KMS-11 (cell line): ENCODE measurements around the gene PLTP.

Experiments
- H2AFZ ChIP-seq: fragments of 200-600 bp; sonication (generic); 2 replicates; pipeline ENCODE4 v1.6.1; 2016; ENCODE audit warnings: antibody characterized with exemption, mixed run types, low read depth
- H3K27ac ChIP-seq: fragments of 200-600 bp; sonication (generic); 2 replicates; pipeline ENCODE4 v1.6.1; 2016; ENCODE audit warnings: mild to moderate bottlenecking, mixed run types
- H3K27me3 ChIP-seq: fragments of 200-600 bp; sonication (generic); 2 replicates; pipeline ENCODE4 v1.6.1; 2017; ENCODE audit warnings: mild to moderate bottlenecking, low read depth, mixed run types, moderate library complexity; ENCODE audit not compliant: insufficient read depth
- H3K36me3 ChIP-seq: fragments of 200-600 bp; sonication (generic); 2 replicates; pipeline ENCODE4 v1.6.1; 2017; ENCODE audit warnings: mild to moderate bottlenecking, mixed run types; ENCODE audit not compliant: insufficient read depth
- H3K4me1 ChIP-seq: fragments of 200-600 bp; sonication (generic); 2 replicates; pipeline ENCODE4 v1.6.1; 2016; ENCODE audit warnings: mild to moderate bottlenecking, low read depth, mixed run types; ENCODE audit not compliant: poor library complexity, severe bottlenecking
- H3K4me2 ChIP-seq: fragments of 200-600 bp; sonication (generic); 2 replicates; pipeline ENCODE4 v1.7.0; 2016; ENCODE audit warnings: mild to moderate bottlenecking, mixed run types
- H3K4me3 ChIP-seq: fragments of 200-600 bp; sonication (generic); IDR thresholded peaks from 2 replicates; pipeline ENCODE4 v1.6.1; 2017; ENCODE audit warnings: low read depth, low read length, mixed read lengths; ENCODE audit not compliant: insufficient read depth
- H3K79me2 ChIP-seq: fragments of 200-600 bp; sonication (generic); 2 replicates; pipeline ENCODE4 v1.6.1; 2016; ENCODE audit warnings: low read depth, mixed run types; ENCODE audit not compliant: insufficient read depth
- H3K9ac ChIP-seq: fragments of 200-600 bp; sonication (generic); 2 replicates; pipeline ENCODE4 v1.6.1; 2016; ENCODE audit warnings: mild to moderate bottlenecking, mixed run types
- H4K20me1 ChIP-seq: fragments of 200-600 bp; sonication (generic); 2 replicates; pipeline ENCODE4 v1.6.1; 2016; ENCODE audit warnings: mild to moderate bottlenecking, mixed run types; ENCODE audit not compliant: insufficient read depth
- CTCF ChIP-seq: fragments of 200-600 bp; sonication (generic); conservative IDR thresholded peaks from 2 replicates; pipeline ENCODE4 v1.6.1; 2017; ENCODE audit warnings: low read depth, mild to moderate bottlenecking, antibody characterized with exemption, low read length, moderate library complexity, mixed read lengths

PLTP gene

DNA sequence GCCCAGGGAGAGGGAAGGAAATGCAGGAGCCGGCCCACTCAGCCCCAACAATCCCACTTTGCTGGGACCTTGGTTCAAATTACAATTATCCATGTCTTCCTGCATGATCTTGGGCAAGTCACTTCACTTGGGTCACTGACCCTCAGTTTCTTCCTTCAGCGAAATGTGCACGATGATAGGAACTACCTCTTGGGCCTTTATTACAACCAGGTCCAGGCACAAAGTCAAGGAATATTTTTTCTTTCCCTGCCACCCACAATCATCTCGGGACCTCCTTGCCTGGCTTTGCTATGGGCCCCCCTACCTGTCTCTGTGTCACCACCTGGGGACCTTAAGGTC, 358 bp upstream of the PLTP start:
- H3K4me2 ChIP-seq = peak overlapping the region; percentile 92
- H3K27ac ChIP-seq = peak overlapping the region; percentile 84
- peak overlapping the region; percentile 84 for H3K9ac ChIP-seq
- peak overlapping the region; percentile 70 for H2AFZ ChIP-seq
- H3K27me3 ChIP-seq = no peaks in the 10 kb centered on the region
- H4K20me1 ChIP-seq = no peaks in the 10 kb centered on the region
- no peaks in the 10 kb centered on the region for H3K79me2 ChIP-seq
- H3K4me3 ChIP-seq = no peak overlapping the region
- peaks cover 15% of the 10 kb centered on the region for H3K4me1 ChIP-seq
- TF ChIP-seq CTCF = no peak
- H3K36me3 ChIP-seq = no peaks in the 10 kb centered on the region

DNA sequence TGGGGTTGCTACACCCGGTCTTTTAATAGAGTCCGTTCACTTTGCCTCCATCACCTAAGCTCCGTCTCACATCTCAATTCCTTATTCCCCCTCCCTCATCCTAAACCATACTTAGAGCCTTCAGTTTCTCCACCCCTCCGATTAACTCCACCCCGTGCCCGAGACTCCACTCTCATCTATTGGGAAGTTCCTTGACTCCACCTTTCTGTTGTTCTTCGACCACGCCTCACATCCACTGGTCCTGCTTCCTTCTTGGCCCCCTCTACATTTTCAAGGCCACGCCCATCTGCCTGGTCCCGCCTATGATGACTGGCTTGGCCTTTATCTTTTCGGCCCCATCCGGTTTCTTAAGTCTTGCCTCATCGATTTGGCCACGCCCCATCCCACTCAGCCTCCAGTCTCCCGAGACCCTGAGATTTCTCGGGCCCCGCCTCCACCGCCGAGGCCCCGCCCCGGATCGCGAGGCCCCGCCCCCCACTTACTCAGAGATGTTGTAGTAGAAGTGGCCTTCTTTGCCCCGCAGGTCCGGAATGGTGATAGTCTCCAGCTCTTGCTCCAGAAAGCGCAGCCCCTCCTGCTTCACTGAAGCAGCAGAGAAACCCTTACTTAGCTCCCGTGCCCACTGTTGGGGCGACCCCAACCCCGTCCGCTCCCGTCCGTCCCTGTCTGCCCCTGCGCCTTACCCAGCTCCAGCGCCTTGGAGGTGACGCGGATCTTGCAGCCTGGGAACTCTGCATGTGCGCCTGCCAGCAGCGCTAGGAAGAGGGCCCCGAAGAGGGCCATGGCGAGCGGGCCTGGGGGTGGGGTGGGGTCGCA, 1.1 kb downstream of the PLTP start:
- peak overlapping the region; percentile 84 for H3K9ac ChIP-seq
- H3K79me2 ChIP-seq = no peaks in the 10 kb centered on the region
- H3K4me3 ChIP-seq = no peak overlapping the region
- H2AFZ ChIP-seq = peak overlapping the region; percentile 70
- H3K4me1 ChIP-seq = peaks cover 15% of the 10 kb centered on the region
- no peak for TF ChIP-seq CTCF
- no peaks in the 10 kb centered on the region for H4K20me1 ChIP-seq
- H3K4me2 ChIP-seq = peak overlapping the region; percentile 92
- no peaks in the 10 kb centered on the region for H3K36me3 ChIP-seq
- H3K27ac ChIP-seq = peak overlapping the region; percentile 84
- no peaks in the 10 kb centered on the region for H3K27me3 ChIP-seq

DNA sequence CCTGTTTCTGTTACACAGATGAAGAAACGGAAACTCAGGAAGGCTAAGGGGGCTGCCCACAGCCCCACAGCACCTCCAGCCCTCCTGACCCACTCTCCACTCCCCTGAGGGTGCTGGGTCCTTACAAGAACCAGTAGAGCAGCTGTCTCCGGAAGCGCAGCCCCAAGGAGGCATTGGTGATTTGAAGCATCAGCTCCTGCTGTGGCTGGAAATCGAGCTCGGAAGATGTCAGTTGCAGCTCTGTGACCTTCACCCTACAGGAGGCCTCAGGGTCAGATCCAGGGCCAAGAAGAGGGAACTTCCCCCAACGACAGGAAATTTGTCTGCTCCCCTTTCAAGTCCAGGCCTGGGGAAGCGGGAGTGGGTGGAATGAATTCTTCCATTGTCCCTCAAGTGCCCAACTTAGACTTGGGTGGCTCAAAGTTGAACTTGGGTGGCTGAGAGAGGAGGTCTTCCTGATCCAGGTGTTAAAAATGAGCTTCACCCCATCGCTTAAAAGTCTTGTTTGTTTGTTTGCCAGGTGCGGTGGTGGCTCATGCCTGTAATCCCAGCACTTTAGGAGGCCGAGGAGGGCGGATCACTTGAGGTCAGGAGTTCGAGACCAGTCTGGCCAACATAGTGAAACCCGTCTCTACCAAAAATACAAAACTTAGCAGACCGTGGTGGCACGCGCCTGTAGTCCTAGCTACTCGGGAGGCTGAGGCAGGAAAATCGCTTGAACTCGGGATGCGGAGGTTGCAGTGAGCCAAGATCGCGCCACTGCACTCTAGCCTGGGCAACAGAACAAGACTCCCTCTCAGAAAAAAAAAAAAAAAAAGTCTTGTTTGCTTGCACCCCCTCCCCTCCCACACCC, 1.9 kb downstream of the PLTP start:
- H3K4me2 ChIP-seq = peak overlapping the region; percentile 36; the same call in 1 of the 2 replicates
- peak overlapping the region; percentile 27; the same call in 1 of the 2 replicates for H2AFZ ChIP-seq
- no peaks in the 10 kb centered on the region for H3K79me2 ChIP-seq
- H3K4me1 ChIP-seq = peaks cover 15% of the 10 kb centered on the region
- no peak overlapping the region for H3K9ac ChIP-seq
- H3K27ac ChIP-seq = no peak overlapping the region
- no peaks in the 10 kb centered on the region for H3K36me3 ChIP-seq
- no peak overlapping the region for H3K4me3 ChIP-seq
- H4K20me1 ChIP-seq = no peaks in the 10 kb centered on the region
- no peak for TF ChIP-seq CTCF
- H3K27me3 ChIP-seq = no peaks in the 10 kb centered on the region

GRCh38 chr20:45909336-45909808, 2.6 kb downstream of the PLTP start:
- Histone ChIP-seq H4K20me1 (no peaks in the 10 kb centered on the region), H3K27me3 (no peaks in the 10 kb centered on the region), H2AFZ (no peak overlapping the region), H3K4me3 (no peak overlapping the region), H3K79me2 (no peaks in the 10 kb centered on the region), H3K9ac (no peak overlapping the region), H3K4me2 (no peak overlapping the region), H3K27ac (no peak overlapping the region), H3K36me3 (no peaks in the 10 kb centered on the region), H3K4me1 (peaks cover 15% of the 10 kb centered on the region)
- TF ChIP-seq CTCF = no peak
